T-helper 2 cell treated with Interferon-gamma antibody and Interleukin-4, amounts not matched to agents 100 ng/mL and 5 ng/mL, for 36 hours (primary cell): ENCODE measurements around the gene TRIO. TPM values are rescaled to one million over a fixed set of nuclear protein-coding genes. Genes with fewer than 3 reads are reported as not detected.

Source experiments
- intact Hi-C: fragments of 100-400 bp; cut with micrococcal nuclease; formaldehyde crosslinking; loops from one replicate; pipeline ENCODE4 v1.15.1; 2023
- total RNA-seq: library from RNA; stranded (reverse); gene quantifications from 2 replicates; pipeline ENCODE4 v1.2.3, GENCODE V29; 2022

TRIO gene
- total RNA-seq, 1 donor from 2014 or later: 17.2 TPM

DNA sequence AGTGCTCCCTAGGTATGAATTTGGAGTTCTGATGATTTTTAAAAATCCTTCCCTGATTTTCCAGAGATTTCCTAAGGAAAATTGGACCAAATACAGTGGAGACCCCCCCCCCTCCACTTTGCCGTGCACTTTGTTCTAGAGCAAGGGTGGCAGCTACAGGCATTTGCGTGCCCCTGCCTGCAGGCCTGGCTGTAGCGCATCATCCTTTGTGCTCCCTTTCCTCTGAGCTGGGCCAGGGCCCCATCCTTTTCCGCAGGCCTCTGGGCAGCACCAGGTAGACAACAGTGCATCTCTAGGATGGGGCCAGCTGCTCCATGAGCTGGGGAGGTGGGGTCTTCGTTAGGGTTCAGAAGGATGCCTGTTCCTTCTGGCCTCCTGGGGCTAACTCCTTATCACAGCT lies 39.6 kb downstream of the TRIO start:
- intact Hi-C loops: no loop called here

GRCh38 chr5:14183187-14183939 lies 40.2 kb downstream of the TRIO start:
- intact Hi-C loops: no loop called here

DNA sequence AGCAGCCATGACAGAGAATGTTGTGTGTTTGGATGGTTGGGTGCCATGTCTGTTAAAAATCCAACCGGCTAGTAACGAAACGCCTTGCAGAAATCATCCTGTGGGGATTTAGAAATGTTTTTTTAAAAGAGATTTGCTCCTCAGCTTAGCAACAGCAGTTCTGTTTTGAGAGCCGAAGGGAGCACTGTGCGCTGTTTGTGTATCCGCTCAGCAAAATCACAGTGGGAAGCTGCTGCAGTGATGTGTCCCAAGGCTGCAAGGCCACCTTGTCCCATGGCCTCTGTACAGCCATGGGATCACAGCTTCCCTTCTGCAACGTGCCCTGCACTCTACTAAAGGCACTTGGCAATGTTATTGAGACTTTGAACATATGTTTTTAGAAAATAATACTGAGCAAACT lies 40.9 kb downstream of the TRIO start:
- intact Hi-C loops: no loop called here

DNA sequence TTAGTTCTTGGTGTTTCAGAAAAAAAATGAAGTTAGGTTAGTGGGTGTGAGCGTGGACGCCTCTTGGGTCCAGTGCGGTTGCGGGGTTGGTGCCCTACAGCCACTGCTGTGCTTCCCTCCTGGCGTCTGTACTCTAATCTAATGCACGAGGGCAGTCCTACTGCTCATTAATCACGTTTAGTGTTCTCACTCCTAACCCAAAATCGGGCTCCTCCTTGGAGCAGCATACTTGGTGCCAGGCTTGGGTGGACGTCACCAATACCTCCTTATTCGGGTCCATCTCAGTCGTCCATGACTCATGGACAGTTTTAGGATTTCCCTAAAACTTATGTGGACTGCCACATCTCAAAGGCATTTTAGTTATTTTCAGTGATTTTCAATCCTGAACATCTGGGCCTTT lies 41.6 kb downstream of the TRIO start:
- intact Hi-C loops: no loop called here

DNA sequence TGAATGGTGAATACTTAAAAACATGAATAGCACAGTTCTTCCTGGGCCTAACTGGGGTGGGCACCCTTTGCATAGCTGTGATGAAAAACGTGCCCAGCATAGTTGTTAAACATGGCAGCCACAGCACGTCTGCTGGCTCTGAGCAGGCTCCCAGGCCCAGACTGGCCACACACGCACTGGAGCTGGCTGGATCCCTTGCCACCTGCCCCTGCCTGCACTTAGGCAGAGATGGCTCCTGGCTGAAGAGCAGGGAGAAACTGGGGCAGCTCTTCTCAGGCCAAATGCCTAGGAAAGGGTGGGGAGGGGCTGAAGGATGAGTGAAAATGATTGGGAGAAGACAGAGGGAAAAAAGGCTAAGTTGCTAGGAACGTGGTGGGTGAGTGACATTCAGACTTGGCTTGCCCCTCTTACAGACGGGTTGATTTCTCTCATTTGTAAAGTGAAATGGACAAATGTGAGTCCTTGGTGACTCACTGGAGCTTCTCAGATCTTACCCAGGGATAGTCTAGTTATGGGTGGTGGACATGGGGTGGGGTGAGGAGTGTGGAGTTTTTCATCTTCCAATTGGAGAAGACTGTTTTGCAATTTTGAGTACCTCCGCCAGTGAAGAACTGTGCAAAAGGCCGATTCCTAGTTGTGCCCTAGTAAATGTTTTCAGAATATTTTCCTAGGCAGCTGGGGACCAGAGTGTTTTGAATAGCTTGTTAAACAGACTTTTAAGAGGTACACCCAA lies 42.4 kb downstream of the TRIO start:
- intact Hi-C loops: no loop called here

DNA sequence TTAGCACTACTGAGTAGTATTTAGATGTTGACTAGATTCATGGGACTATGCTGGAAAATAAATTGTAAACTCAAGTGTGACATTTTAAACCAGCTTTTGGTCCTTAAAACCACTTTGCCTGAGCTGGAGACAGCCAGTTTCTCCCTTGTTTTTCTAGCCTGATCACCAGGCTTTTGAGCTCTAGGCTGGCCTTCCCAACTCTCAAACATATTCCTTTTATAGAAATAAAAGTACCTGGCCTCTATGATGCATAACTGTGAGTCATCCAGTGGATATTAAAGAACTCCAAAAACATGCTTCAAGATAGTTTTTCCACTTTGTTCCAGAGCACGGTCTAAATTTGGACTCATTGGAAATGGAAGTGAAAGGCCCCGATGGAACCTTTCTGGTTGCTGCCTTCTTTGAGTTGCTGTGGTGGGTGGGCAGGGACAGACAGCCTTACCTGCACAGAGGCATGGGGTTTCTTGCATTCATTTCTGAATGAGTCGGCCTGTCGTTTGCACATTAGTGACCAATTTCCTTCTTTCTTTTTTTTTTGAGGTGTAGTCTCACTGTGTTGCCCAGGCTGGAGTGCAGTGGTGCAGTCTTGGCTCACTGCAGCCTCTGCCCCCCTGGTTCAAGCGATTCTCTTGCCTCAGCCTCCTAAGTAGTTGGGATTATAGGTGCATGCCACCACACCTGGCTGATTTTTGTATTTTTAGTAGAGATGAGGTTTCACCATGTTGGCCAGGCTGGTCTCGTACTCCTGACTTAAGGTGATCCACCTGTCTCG lies 43.1 kb downstream of the TRIO start:
- intact Hi-C loops: no loop called here

DNA sequence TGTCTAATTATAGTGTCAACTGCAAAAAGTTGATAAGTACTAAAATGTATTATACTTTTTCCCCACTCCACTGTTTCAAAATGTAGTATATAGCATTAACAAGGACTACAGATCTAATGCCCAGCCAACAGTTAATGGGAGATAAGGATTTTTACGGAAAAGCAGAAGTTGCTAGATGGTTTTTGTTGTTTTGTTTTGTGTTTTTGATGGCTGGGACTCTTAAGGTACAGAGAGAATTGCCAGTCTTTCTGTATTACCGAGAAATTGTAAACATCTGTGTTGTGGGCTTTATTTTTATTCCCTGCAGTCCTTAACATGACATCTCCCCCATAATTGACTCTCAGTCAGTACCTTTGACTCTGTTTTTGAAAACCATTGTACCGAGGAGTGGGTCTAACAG lies 44.0 kb downstream of the TRIO start:
- intact Hi-C loops: no loop called here

DNA sequence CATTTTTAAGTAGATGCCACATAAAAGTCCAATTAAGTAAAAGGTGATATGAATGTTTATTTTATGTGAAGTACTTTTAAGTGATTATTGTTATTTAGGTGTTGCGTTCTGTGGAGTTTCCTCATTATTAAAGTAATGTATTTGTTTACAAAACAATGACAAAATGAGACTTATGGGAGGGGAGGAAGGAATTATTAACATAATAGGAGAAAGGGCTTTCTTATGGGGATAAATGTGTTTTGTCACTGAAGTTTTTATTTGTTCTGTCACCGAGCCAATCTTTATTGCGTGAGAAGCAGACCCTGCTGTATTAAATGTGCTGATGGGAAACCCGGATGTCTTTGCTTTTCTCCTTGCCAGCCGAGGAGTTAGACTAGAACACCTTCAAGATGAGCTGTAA lies 44.5 kb downstream of the TRIO start:
- intact Hi-C loops: no loop called here

GRCh38 chr5:14188778-14189177 lies 45.6 kb downstream of the TRIO start:
- intact Hi-C loops: no loop called here

GRCh38 chr5:14189680-14190079 lies 46.5 kb downstream of the TRIO start:
- intact Hi-C loops: no loop called here

DNA sequence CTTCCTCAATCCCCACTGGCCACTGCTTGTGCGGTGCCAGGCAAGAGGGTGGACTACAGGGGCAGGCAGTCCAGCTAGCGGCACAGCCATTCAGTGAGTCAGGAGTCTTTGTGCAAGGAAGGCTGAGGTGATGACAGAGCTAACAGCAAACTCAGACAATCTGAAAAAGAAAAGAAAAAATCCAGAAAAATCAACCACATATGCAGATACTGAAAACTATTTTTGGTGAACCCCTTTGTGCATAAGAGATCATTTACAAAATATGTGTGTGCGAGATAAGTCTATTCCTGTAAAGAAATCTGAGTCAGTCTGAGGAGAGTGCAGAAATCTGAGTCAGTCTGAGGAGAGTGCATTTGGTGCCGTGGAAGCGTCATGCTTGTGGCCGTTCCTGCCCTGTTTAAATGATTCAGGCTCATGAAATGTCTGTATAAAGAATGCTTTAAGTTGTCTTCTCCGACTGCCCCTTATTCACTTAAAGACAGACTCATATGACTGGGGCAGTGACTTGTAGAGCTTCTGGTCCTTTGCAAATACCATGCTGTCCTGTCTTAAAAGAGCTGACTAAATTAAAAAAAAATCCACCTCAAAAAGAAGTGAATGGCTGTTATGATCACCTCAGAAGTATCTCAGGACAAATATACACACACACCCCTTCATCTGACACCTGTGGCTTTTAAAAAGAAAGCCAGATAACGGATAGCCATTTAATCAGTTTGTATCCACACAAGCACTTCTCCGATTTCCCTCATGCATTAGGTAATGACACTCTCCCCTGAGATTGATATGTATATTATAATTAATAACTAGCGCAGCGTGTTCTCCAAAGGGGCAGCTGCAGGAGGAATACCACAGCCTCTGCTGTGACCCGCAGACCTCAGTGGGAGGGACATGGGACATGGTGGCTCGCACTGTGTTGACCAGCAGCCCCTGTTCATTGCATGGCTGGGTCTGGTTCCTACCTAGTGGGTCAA lies 47.3 kb downstream of the TRIO start:
- intact Hi-C loops: no loop called here

- intact Hi-C loops: no loop called here
Measured at GRCh38 chr5:14191325-14191724, 48.2 kb downstream of the TRIO start.

DNA sequence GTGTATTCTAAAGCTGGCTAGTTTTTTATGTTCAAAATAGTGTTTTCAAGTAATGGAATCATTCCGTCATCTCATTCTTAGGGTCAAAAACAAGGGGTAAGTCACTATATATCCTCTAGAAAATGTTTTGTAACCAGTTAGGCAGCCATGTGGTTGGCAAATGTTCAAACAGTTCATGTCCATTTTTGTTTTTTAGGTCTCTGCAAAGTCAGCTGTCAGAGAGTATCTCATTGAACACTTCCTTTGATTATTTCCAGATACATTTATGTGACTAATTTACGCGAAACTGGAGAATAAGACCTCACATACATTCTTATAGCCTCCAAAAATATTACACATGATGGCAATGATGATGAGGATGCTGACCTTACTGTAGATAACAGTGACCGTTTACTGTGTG lies 50.4 kb downstream of the TRIO start:
- intact Hi-C loops: no loop called here

- intact Hi-C loops: no loop called here
Measured at GRCh38 chr5:14195588-14195987, 52.4 kb downstream of the TRIO start.

GRCh38 chr5:14197056-14197455 lies 53.9 kb downstream of the TRIO start:
- intact Hi-C loops: no loop called here

- intact Hi-C loops: no loop called here
Measured at GRCh38 chr5:14199902-14200301, 56.8 kb downstream of the TRIO start.

DNA sequence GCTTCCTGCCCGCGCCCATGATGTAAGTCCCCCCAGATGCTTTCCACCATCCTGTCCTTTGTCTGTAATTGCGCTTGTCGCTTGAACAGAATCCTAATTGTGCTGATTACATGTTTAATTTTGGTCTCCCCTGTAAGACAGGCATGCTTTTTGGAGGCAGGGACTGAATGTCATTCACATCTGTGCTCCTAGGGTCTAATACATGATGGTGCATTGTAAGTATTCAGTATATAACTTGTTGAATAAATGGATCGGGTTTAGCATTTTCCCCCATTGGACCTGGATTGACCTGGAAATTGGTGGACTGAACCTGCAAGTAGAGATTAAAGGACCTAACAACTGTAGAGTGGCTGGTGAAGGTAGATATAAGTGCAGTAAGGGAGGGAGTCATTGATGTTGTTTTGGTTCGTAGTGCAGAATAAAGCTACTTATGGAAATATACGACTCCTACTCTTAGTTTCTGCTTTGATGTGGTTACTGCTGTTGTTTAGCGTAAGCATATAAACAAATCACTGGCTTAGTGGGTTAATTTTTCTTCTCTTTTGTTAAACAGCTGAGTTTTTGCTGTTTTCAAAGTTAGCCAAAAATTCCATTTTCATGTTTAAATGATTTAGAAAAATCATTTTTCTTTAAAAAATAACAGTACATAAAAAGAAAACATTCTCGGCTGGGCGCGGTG lies 57.3 kb downstream of the TRIO start:
- intact Hi-C loops: no loop called here

DNA sequence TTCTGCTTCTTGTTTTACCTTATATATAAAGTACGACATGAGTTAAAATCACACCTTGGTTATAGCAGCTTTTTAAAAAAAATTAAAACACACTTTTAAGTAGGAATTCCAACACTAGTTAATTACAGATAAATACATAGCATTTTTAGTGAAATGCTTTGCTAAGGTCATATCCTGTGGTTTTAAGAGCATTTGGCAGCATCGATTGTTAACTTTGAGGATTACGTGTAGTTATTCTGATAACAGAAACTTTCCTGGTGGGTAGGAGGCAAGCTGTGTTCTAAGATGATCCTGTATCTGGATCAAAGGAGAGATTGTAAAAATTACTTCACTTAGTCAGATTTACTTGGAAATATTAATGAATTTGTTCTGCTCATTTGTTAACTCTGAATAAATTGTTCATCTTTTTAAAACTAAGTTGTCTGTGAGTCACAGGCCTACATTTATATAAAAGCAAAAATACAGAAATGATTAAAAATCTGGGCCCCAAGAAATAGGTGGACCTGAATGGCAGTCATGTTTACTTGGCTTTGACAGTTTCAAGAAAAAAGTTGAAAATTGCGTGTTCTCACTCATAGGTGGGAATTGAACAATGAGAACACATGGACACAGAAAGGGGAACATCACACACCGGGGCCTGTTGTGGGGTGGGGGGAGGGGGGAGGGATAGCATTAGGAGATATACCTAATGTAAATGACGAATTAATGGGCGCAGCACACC lies 58.3 kb downstream of the TRIO start:
- intact Hi-C loops: no loop called here

DNA sequence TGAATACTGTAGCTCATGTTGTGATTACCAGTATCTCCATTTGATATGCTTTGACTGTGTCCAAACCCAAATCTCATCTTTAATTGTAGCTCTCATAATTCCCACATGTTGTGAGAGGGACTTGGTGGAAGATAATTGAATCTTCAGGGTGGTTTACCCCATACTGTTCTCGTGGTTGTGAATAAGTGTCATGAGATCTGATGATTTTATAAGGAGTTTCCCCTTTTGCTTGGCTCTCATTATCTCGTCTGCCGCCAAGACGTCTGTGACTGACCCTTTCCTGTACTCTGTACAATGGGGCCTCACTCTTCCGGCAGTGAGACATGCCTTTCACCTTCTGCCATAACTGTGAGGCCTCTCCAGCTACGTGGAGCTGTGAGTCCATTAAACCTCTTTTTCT lies 59.3 kb downstream of the TRIO start:
- intact Hi-C loops: no loop called here
